CD4-positive, alpha-beta T cell treated with Interleukin-1 beta for 1 hour (primary cell): ENCODE results near the gene PLLP.
A peak's percentile ranks its signal among the peaks of the same experiment; 100 is the strongest.

Source experiments
- DNase-seq, 2 donors: peaks; one replicate each; pipeline ENCODE4 v3.0.0-alpha.2; 2020 to 2022

PLLP gene

GRCh38 chr16:57252148-57252721, 32.2 kb downstream of the PLLP start:
- no peak for DNase-seq

DNA sequence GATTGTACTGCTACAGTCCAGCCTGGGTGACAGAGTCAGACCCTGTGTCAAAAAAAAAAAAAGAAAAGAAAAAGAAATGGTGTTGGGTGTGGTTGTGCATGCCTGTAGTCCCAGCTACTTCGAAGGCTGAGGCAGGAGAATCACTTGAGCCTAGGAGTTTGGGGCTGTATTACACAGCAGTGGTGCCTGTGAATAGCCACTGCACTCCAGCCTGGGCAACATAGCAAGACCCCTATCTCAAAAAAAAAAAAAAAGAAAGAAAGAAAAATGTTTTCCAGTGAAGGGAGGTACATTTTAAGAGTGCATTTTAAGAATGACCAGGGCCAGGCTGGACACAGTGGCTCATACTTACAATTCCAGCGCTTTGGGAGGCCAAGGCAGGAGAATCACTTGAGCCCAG, 33.1 kb downstream of the PLLP start:
- no peak for DNase-seq

- peak in 1 of 2 donors; percentile 6 for DNase-seq
These were observed 38.9 kb downstream of the PLLP start for GRCh38 chr16:57245472-57246113.

- DNase-seq: peak; percentile 97
These were observed 39.6 kb downstream of the PLLP start, which contains the start of gene ARL2BP for GRCh38 chr16:57244767-57245471. Gene ARL2BP (plus strand): TSS chr16:57245259. CDS start chr16:57245368, 109 bp downstream.

GRCh38 chr16:57244463-57244766, 40.1 kb downstream of the PLLP start:
- no peak for DNase-seq

DNA sequence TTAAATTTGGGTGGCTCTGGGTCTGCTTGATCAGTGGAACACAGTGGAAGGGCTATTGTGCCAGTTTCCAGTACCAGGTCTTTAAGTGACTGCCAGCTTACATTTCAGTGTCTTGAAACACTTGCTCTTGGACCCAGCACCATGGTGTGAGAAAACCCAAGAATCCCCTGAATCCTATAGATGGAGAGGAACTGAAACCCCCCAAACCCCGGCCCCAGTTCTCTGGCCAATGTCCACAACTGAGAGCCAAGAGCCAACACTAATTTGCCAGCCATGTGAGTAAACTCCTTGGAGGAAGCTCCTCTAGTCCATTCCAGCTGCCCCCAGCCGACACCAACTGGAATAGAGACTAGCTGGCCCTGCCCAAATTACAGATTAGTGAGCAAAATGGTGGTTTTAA, 41.8 kb downstream of the PLLP start:
- no peak for DNase-seq

DNA sequence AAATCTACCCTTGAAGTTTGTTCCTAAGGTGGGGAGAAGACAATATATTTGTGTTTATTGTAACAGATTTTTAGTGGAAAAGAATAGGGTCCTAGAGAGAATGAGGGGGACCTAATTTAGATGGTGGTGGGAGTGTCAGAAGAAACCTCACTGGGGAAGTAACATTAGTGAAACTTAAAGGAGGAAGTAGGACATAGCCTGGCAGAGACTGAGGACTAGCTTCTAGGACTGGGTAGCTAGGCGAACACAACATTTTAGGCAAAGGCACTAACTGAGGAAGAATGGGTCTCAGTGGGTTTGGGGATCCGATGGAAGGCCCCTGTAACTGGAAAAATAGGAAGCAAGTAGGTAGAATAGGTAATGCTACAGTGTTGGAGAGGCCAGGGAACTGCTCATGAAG, 43.6 kb downstream of the PLLP start:
- no peak for DNase-seq

- no peak for DNase-seq
These were observed 45.4 kb downstream of the PLLP start for GRCh38 chr16:57239107-57239506.

DNA sequence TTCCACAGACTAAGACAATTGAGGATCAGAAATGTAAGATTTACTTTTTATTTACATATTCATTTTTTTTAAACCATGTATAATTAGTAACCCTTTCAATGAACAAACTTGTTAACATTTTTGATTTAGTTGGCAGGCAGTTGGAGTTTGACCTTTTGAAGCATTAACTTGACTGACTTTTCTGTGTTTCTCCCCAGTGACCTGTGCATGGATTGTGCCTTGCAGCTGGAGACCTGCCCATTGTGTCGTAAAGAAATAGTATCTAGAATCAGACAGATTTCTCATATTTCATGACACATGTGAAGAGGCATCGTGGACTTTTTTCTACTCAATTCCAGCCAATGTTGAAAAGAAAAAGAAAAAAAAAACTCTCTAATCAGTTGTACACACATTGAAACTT, 45.8 kb downstream of the PLLP start:
- DNase-seq: no peak

DNA sequence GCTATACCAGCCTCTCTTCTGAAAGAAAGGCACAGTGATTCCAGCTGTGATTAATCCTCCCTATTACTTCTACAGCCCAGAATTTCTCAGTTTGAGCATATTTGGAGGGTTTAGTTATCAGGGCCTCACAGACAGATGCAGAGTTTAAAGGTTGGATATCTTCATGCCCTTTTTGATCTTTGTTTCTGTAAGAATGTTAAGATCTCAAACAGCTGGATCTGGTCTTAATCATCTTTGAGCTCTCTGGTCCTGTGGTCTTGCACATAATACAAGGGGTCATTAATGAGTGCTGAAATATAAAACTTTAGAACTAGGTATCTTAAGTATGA, 48.5 kb downstream of the PLLP start:
- no peak for DNase-seq

DNA sequence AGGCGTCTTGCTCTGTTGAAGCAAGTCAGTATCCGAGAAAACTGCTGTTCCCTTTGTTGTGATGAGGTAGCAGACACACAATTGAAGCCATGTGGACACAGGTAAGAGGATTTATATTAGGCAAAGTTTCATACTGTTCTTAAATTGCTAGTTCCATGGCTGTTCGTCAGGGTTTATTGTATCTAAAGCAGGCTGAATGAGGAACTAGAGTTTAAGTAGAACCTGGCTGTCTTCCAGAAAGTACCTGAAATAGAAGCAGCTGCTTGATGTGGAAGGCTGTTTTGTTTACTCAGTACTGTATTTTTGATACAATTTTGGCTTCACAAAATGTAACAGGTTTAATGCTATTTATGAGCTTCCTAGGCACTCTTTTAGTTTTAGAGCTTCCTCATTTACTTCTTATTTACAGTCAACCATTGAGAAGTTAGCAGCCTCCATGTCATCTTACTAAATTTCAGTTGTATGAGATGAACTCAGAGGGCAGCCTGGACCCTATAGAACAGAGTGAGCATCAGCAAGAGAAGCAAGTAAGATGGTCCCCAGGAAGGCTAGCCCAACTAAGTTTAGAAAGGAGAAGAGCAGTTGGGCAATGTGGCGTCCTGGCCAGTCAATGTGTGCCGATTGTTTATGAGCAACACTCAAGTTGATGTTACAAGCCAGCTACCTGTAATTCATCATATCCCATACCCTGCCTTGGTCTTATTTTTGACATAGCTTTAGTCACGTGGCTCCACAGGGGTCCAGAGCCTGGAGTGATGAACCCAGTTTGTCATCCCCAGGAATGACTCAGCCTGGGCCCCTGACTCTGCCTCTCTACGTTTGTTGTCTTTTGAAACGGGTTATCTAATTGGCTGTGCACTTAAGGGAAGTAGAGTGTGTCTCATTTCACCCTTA, 49.1 kb downstream of the PLLP start:
- peak in 1 of 2 donors; percentile 10 for DNase-seq

DNA sequence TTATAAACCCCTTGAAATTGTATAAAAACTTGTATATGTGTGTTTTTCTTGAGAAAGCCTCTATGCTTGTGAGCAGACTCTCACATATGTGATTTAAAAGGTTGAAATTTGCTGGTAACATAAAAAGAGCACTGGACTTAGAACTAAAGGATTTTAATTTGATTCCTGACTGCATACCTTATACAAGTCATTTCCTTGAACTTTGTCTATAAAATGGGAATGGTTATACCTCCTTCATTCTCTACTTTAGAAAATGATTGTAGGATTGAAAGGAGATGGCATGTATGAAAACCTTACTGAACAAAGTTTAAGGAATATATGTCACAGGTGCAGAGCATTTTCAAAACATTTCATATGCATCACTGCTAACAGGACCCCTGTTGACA, 49.8 kb downstream of the PLLP start:
- DNase-seq: no peak

- DNase-seq: no peak
These were observed 50.3 kb downstream of the PLLP start for GRCh38 chr16:57233944-57234706.

DNA sequence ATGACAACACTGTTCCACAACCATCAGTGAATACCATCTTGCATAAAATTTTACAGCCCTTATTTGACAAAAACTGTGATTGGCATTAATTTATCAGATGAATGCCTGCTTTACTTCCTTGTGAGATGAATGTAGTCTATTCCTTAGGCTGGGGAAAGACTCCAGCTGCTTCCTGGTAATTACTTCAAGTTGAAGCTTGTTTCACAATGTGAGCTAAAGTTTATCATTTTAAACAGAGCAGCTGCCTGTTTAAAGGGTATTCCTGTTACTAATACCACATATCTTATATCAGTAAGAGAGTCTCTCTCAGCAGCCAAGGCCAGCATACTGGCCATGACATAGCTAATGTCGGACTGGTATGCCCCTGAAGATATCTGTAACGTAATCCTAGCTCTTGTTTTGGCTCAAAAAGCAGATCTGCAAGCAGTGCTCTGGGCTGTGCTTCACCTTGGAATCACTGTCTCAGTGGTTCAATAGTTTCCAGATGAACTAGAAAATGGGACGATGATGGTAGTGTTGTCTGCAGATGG, 52.6 kb downstream of the PLLP start:
- no peak for DNase-seq

- DNase-seq: no peak
These were observed 55.4 kb downstream of the PLLP start for GRCh38 chr16:57229079-57229478.

DNA sequence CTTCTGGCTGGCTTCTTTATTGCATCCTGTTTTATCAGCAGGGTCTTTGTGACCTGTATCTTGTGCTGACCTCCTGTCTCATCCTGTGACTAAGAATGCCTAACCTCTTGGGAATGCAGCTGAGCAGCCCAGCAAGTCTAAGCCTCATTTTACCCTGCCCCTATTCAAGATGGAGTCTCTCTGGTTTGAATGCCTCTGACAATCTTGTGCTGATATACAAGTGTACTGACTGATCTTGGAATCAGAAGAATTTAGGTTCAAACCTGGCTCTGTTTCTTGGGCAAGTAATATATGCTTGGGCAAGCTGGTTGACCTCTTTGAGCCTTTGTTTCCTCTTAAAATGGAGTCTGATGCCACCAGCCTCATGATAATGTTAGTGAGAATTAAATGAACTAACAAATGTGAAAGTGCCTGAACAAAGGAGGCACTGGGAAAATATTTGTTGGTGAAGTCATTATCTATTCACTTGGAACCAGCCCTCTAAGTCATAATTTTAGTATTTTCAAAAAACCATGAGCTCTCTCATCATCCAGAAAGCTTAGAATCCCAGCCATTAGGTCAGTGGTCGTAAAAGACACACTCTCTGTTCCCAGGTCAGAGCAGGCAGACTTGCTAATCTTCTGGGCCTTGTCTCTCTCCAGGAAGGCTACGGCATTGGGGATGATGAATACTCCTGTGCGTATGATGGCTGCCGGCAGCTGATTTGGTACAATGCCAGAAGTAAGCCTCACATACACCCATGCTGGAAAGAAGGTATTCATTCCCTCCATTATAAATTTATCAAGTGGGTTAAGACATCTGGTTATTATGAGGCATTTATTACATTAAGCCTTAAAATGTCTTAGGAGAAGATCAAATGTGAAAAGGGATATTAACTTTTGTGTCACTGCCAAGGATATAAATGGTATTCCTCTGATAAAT, 57.5 kb downstream of the PLLP start:
- DNase-seq: no peak

DNA sequence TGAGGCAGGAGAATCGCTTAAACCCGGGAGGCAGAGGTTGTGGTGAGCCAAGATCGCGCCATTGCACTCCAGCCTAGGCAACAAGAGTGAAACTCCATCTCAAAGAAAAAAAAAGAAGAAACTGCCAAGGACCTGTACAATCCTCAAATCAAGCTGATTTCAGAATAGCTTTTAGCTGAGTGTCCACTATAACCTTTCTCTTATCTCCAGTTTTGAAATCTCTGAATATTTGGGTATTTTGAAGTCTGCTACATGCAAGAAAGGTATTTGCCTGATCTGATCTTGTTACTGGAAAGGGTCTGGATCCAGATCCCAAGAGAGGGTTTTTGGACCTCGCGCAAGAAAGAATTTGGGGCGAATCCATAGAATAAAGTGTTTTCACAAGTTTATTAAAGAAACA, 58.5 kb downstream of the PLLP start:
- no peak for DNase-seq

GRCh38 chr16:57224651-57225335, 59.7 kb downstream of the PLLP start:
- no peak for DNase-seq

DNA sequence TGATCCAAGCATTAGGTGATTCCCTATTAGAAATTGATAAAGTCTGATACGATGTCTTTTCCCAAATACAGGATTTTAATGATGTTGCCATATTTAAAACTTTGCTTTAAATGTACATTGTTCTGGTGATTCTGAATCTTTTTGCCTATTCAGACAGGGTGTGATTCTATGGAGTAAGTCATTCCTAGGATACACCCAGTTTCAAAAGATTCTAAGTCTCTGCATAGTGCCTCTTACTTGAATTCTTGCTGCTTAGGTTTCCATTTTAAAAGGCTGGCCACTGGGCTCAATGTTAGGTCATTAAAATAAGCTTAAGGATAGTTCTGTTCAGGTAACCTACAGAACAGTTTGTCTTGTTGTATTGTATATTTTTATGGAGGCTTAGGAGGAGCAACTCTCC, 61.4 kb downstream of the PLLP start:
- no peak for DNase-seq

DNA sequence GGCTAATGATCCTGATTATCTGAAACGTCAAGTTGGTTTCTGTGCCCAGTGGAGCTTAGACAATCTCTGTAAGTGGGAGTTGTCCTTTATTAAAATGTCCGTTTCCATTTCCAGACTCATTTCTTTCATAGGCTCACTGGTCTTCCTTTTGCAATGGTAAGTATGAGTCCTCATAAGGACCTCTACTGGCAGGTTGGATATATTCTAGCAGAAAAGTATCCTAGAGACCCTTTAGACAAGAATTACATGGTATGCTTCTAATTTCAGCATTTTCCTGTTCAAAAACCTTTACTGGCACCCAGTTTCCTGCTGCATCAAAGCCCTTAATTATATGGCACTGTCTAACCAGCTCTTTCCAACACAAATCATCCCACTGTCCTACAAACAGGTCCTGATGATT, 67.5 kb downstream of the PLLP start:
- DNase-seq: no peak

GRCh38 chr16:57213462-57213861, 71.0 kb downstream of the PLLP start:
- DNase-seq: no peak
